Nephron (organoid): ENCODE results near the gene TMEM69.

Experiments used
- H3K27ac Mint-ChIP-seq, 3 experiments: 2 replicates each; pipeline ENCODE4 v1.8.0; 2020; ENCODE audit warnings: mixed read lengths in 3 of 3, mild to moderate bottlenecking in 2 of 3, moderate library complexity in 1 of 3
- H3K27me3 Mint-ChIP-seq: 2 replicates; pipeline ENCODE4 v1.8.0; 2021; ENCODE audit warnings: low read depth, mild to moderate bottlenecking, moderate library complexity, mixed read lengths
- H3K36me3 Mint-ChIP-seq: 2 replicates; pipeline ENCODE4 v1.8.0; 2020; ENCODE audit warnings: low read depth, mixed read lengths
- H3K4me1 Mint-ChIP-seq: 2 replicates; pipeline ENCODE4 v1.8.0; 2020; ENCODE audit warnings: mixed read lengths
- H3K4me3 Mint-ChIP-seq, 3 experiments: 2 replicates each; pipeline ENCODE4 v1.8.0; 2020; ENCODE audit warnings: mild to moderate bottlenecking in 3 of 3, mixed read lengths in 3 of 3, moderate library complexity in 2 of 3
- H3K9me3 Mint-ChIP-seq: 2 replicates; pipeline ENCODE4 v1.8.0; 2020; ENCODE audit warnings: mixed read lengths
- CTCF ChIP-seq, 3 experiments: fragments of 200-600 bp; sonication (generic); IDR thresholded peaks; one replicate each; pipeline ENCODE4 v1.5.0; 2021; ENCODE audit warnings: antibody characterized with exemption in 3 of 3; ENCODE audit not compliant: unreplicated experiment in 3 of 3

The TMEM69 gene

GRCh38 chr1:45687754-45688740 is at the start of gene TMEM69:
TSS of gene TMEM69 (plus strand) at chr1:45688181. CDS start at chr1:45691069, 2,888 bp downstream.
- peaks cover 12% of the 10 kb centered on the region for H3K36me3 Mint-ChIP-seq
- H3K27me3 Mint-ChIP-seq = no peaks in the 10 kb centered on the region
- H3K4me3 Mint-ChIP-seq = peak within 1 kb of the TSS; percentile 98 to 100 (median 98)
- H3K27ac Mint-ChIP-seq = peak within 1 kb of the TSS; percentile 100
- peaks cover 29% of the 10 kb centered on the region for H3K4me1 Mint-ChIP-seq
- peak in 2 of 3 experiments; percentile 6 to 22 for TF ChIP-seq CTCF (IDR thresholded peaks at IDR 0.05; ENCODE audit: unreplicated experiment in 3 of 3)
- H3K9me3 Mint-ChIP-seq = no peaks in the 10 kb centered on the region

- Mint-ChIP-seq H3K27me3 (no peaks in the 10 kb centered on the region), H3K4me1 (peaks cover 7% of the 10 kb centered on the region), H3K27ac (peak overlapping the region in 1 of 3 experiments; percentile 39), H3K4me3 (no peak overlapping the region), H3K36me3 (peaks cover 39% of the 10 kb centered on the region), H3K9me3 (no peaks in the 10 kb centered on the region)
- no peak for TF ChIP-seq CTCF (IDR thresholded peaks at IDR 0.05; ENCODE audit: unreplicated experiment in 3 of 3)
Observed at GRCh38 chr1:45640293-45640692, 47.7 kb upstream of the TMEM69 start.

GRCh38 chr1:45643321-45643720 is 44.7 kb upstream of the TMEM69 start:
- Mint-ChIP-seq H3K4me3 (no peak overlapping the region), H3K36me3 (peaks cover 62% of the 10 kb centered on the region), H3K27ac (no peak overlapping the region), H3K27me3 (no peaks in the 10 kb centered on the region), H3K4me1 (peaks cover 7% of the 10 kb centered on the region), H3K9me3 (no peaks in the 10 kb centered on the region)
- no peak for TF ChIP-seq CTCF (IDR thresholded peaks at IDR 0.05; ENCODE audit: unreplicated experiment in 3 of 3)

GRCh38 chr1:45643978-45644377 is 44.0 kb upstream of the TMEM69 start:
- no peak overlapping the region for H3K4me3 Mint-ChIP-seq
- peak in 1 of 3 experiments; percentile 14 for TF ChIP-seq CTCF (IDR thresholded peaks at IDR 0.05; ENCODE audit: unreplicated experiment in 3 of 3)
- H3K36me3 Mint-ChIP-seq = peaks cover 65% of the 10 kb centered on the region
- no peaks in the 10 kb centered on the region for H3K27me3 Mint-ChIP-seq
- H3K9me3 Mint-ChIP-seq = no peaks in the 10 kb centered on the region
- peaks cover 7% of the 10 kb centered on the region for H3K4me1 Mint-ChIP-seq
- H3K27ac Mint-ChIP-seq = peak overlapping the region in 1 of 3 experiments; percentile 45

- H3K9me3 Mint-ChIP-seq = no peaks in the 10 kb centered on the region
- H3K27ac Mint-ChIP-seq = no peak overlapping the region
- no peak for TF ChIP-seq CTCF (IDR thresholded peaks at IDR 0.05; ENCODE audit: unreplicated experiment in 3 of 3)
- H3K4me1 Mint-ChIP-seq = peaks cover 7% of the 10 kb centered on the region
- H3K27me3 Mint-ChIP-seq = no peaks in the 10 kb centered on the region
- H3K4me3 Mint-ChIP-seq = no peak overlapping the region
- peaks cover 66% of the 10 kb centered on the region for H3K36me3 Mint-ChIP-seq
Observed at GRCh38 chr1:45644661-45645060, 43.3 kb upstream of the TMEM69 start.
